IgD-negative memory B cell (primary cell): ENCODE data around the gene GSS. TPM values are rescaled to one million over a fixed set of nuclear protein-coding genes. Genes with fewer than 3 reads are reported as not detected.
A peak's percentile ranks its signal among the peaks of the same experiment; 100 is the strongest.

Experiments
- H3K27ac Mint-ChIP-seq, 3 donors: one replicate each; pipeline ENCODE4 v1.8.0; 2020 to 2022; ENCODE audit warnings: mild to moderate bottlenecking in 3 of 3, mixed read lengths in 3 of 3, moderate library complexity in 1 of 3
- H3K27me3 Mint-ChIP-seq: one replicate; pipeline ENCODE4 v1.8.0; 2021; ENCODE audit warnings: mixed read lengths
- H3K36me3 Mint-ChIP-seq: one replicate; pipeline ENCODE4 v1.8.0; 2020; ENCODE audit warnings: mild to moderate bottlenecking, mixed read lengths
- H3K4me1 Mint-ChIP-seq, 3 donors: one replicate each; pipeline ENCODE4 v1.8.0; 2020 to 2022; ENCODE audit warnings: mixed read lengths in 3 of 3, mild to moderate bottlenecking in 1 of 3
- H3K4me3 Mint-ChIP-seq, 4 donors: one replicate each; pipeline ENCODE4 v1.8.0; 2020 to 2022; ENCODE audit warnings: mild to moderate bottlenecking in 4 of 4, mixed read lengths in 4 of 4, moderate library complexity in 3 of 4
- H3K9me3 Mint-ChIP-seq, 3 donors: one replicate each; pipeline ENCODE4 v1.8.0; 2020 to 2021; ENCODE audit warnings: mixed read lengths in 3 of 3, mild to moderate bottlenecking in 1 of 3
- polyA plus RNA-seq: library from polyadenylated mRNA; unstranded; fragments of 300-500 nt; fragmentation: Illumina TruSeq; gene quantifications from one replicate; pipeline ENCODE4 v1.2.3, GENCODE V29; 2021

Gene GSS
- polyA plus RNA-seq, 1 donor from 2014 or later: 22.3 TPM

GRCh38 chr20:34974246-34974645 lies 18.6 kb upstream of the GSS start:
- H3K4me3 Mint-ChIP-seq: no peak overlapping the region
- no peak overlapping the region for H3K27ac Mint-ChIP-seq
- no peaks in the 10 kb centered on the region for H3K9me3 Mint-ChIP-seq
- H3K27me3 Mint-ChIP-seq: peaks cover 8% of the 10 kb centered on the region
- H3K36me3 Mint-ChIP-seq: peaks cover 3% of the 10 kb centered on the region
- no peaks in the 10 kb centered on the region for H3K4me1 Mint-ChIP-seq

GRCh38 chr20:34971561-34972235 lies 16.1 kb upstream of the GSS start:
- Mint-ChIP-seq H3K27me3 (peaks cover 8% of the 10 kb centered on the region), H3K4me3 (no peak overlapping the region), H3K9me3 (no peaks in the 10 kb centered on the region), H3K4me1 (no peaks in the 10 kb centered on the region), H3K27ac (peak overlapping the region in 1 of 3 donors; percentile 85), H3K36me3 (no peaks in the 10 kb centered on the region)

GRCh38 chr20:34970846-34971560 lies 15.4 kb upstream of the GSS start:
- Mint-ChIP-seq H3K36me3 (no peaks in the 10 kb centered on the region), H3K27ac (no peak overlapping the region), H3K4me3 (no peak overlapping the region), H3K9me3 (no peaks in the 10 kb centered on the region), H3K4me1 (no peaks in the 10 kb centered on the region), H3K27me3 (peaks cover 5% of the 10 kb centered on the region)

DNA sequence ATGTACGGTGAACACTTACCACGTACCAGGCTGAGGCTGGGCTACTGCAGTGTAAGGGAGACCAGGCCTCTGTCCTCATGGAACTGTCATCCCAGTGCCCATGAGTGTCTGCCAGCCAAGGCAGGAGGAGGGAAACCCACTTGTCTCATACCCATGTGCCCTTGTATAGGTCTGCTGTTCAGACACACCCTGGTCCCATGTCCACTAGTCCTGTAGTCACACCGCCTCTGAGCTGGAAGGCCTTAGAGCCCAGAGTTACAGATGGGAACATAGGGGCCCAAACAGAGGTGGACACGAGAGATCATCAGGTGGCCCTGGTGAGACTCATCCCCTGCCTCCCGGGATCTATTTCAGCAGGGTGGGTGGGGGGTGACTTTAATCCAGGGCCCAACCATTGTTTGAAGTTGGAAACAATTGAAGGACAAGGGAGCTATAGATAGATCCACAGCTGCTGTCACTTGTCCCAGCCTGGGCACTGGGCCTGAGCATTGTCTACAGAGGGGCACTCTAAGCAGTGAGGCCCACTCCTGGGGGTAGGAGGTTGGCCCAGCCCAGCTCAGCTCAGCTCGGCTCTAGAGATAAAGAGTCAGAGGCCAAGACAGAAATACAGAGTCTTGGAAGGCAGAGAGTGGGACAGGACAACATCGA lies 14.7 kb upstream of the GSS start:
- H3K27ac Mint-ChIP-seq: no peak overlapping the region
- H3K9me3 Mint-ChIP-seq: no peaks in the 10 kb centered on the region
- H3K4me1 Mint-ChIP-seq: no peaks in the 10 kb centered on the region
- no peak overlapping the region for H3K4me3 Mint-ChIP-seq
- peaks cover 2% of the 10 kb centered on the region for H3K27me3 Mint-ChIP-seq
- no peaks in the 10 kb centered on the region for H3K36me3 Mint-ChIP-seq

- Mint-ChIP-seq H3K36me3 (no peaks in the 10 kb centered on the region), H3K27me3 (peaks cover 2% of the 10 kb centered on the region), H3K4me3 (no peak overlapping the region), H3K9me3 (no peaks in the 10 kb centered on the region), H3K4me1 (no peaks in the 10 kb centered on the region), H3K27ac (peak overlapping the region in 1 of 3 donors; percentile 53)
Measured at GRCh38 chr20:34968042-34968775, 12.6 kb upstream of the GSS start.

GRCh38 chr20:34967421-34967820 lies 11.8 kb upstream of the GSS start:
- H3K36me3 Mint-ChIP-seq: no peaks in the 10 kb centered on the region
- H3K4me3 Mint-ChIP-seq: no peak overlapping the region
- no peaks in the 10 kb centered on the region for H3K4me1 Mint-ChIP-seq
- peak overlapping the region in 1 of 3 donors; percentile 53 for H3K27ac Mint-ChIP-seq
- H3K9me3 Mint-ChIP-seq: no peaks in the 10 kb centered on the region
- peaks cover 2% of the 10 kb centered on the region for H3K27me3 Mint-ChIP-seq

DNA sequence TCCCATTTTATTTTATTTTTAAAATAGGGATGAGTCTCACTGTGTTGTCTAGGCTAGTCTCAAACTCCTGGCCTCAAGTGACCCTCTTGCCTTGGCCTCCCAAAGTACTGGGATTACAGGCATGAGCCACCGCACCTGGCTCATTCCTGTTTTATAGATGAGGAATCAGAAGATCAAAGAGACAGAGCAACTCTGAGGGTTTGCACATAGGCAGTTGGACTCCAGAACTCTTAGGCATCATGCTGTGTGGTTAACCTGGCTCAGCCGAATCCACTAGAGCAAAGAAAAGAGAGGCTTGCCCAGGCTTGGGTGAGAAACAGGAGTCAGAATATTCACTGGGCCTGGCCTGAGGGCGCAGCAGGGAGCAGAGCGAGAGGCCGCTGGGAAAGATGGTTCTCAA lies 9.4 kb upstream of the GSS start:
- peaks cover 2% of the 10 kb centered on the region for H3K27me3 Mint-ChIP-seq
- H3K9me3 Mint-ChIP-seq: no peaks in the 10 kb centered on the region
- no peaks in the 10 kb centered on the region for H3K36me3 Mint-ChIP-seq
- no peak overlapping the region for H3K27ac Mint-ChIP-seq
- H3K4me1 Mint-ChIP-seq: peaks cover 0 to 5% (median 2%) of the 10 kb centered on the region in 3 donors
- no peak overlapping the region for H3K4me3 Mint-ChIP-seq

DNA sequence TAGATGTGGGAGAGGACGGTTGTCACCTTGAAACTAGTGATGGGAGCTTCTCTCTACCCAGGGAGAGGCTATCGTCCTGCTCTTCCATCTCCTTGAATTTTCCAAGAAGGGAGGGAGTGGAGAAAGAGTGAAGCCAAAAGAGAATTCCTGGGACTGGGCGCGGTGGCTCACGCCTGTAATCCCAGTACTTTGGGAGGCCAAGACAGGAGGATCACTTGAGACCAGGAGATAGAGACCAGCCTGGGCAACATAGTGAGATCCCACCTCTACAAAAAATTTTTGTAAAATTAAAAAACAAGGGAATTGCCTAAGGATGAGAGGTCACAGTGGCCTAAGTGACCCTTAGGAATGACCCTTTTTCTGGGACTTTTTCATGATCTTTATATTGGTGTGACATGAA lies 8.9 kb upstream of the GSS start:
- peaks cover 0 to 5% (median 2%) of the 10 kb centered on the region in 3 donors for H3K4me1 Mint-ChIP-seq
- H3K36me3 Mint-ChIP-seq: no peaks in the 10 kb centered on the region
- no peaks in the 10 kb centered on the region for H3K9me3 Mint-ChIP-seq
- no peak overlapping the region for H3K4me3 Mint-ChIP-seq
- H3K27ac Mint-ChIP-seq: no peak overlapping the region
- H3K27me3 Mint-ChIP-seq: peaks cover 2% of the 10 kb centered on the region

- H3K36me3 Mint-ChIP-seq: no peaks in the 10 kb centered on the region
- H3K27ac Mint-ChIP-seq: peak overlapping the region in 1 of 3 donors; percentile 73
- peaks cover 9 to 26% (median 20%) of the 10 kb centered on the region in 3 donors for H3K4me1 Mint-ChIP-seq
- no peaks in the 10 kb centered on the region for H3K9me3 Mint-ChIP-seq
- peak overlapping the region in 1 of 4 donors; percentile 93 for H3K4me3 Mint-ChIP-seq
- no peaks in the 10 kb centered on the region for H3K27me3 Mint-ChIP-seq
Measured at GRCh38 chr20:34956751-34957472, 1.3 kb upstream of the GSS start.

- H3K4me3 Mint-ChIP-seq: peak overlapping the region; percentile 93 to 99 (median 98)
- no peaks in the 10 kb centered on the region for H3K9me3 Mint-ChIP-seq
Measured at GRCh38 chr20:34956041-34956458, 444 bp upstream of the GSS start.

GRCh38 chr20:34954904-34955230 lies 739 bp downstream of the GSS start:
- Mint-ChIP-seq H3K4me1 (peaks cover 9 to 20% (median 18%) of the 10 kb centered on the region in 3 donors), H3K36me3 (no peaks in the 10 kb centered on the region), H3K27ac (peak overlapping the region; percentile 73 to 99 (median 97)), H3K4me3 (peak overlapping the region; percentile 93 to 99 (median 98)), H3K27me3 (no peaks in the 10 kb centered on the region), H3K9me3 (no peaks in the 10 kb centered on the region)

More at GRCh38 chr20:34956041-34956458, 444 bp upstream of the GSS start:
- H3K4me1 Mint-ChIP-seq: peaks cover 9 to 26% (median 20%) of the 10 kb centered on the region in 3 donors
- no peaks in the 10 kb centered on the region for H3K27me3 Mint-ChIP-seq
- no peaks in the 10 kb centered on the region for H3K36me3 Mint-ChIP-seq
- peak overlapping the region; percentile 73 to 99 (median 97) for H3K27ac Mint-ChIP-seq

DNA sequence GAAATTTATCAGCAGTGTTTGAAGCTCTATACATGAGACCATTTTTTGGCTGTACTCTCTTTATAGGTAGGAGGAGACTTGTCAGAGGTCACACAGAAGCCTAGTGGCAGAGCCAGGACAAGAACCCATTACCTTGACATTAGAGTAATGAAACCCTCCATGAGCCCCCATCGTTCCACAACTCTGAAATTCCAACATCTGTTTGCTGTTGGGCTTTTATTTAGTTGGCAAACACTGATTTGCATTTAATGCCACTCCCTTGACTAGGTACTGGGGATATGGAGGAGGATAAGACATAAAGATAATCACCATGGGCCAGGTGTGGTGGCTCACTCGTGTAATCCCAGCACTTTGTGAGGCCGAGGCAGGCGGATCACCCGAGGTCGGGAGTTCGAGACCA lies 1.6 kb downstream of the GSS start:
- peaks cover 9 to 20% (median 18%) of the 10 kb centered on the region in 3 donors for H3K4me1 Mint-ChIP-seq
- peak overlapping the region in 1 of 4 donors; percentile 12 for H3K4me3 Mint-ChIP-seq
- H3K27ac Mint-ChIP-seq: no peak overlapping the region
- H3K9me3 Mint-ChIP-seq: no peaks in the 10 kb centered on the region
- no peaks in the 10 kb centered on the region for H3K27me3 Mint-ChIP-seq
- H3K36me3 Mint-ChIP-seq: peaks cover 1% of the 10 kb centered on the region

DNA sequence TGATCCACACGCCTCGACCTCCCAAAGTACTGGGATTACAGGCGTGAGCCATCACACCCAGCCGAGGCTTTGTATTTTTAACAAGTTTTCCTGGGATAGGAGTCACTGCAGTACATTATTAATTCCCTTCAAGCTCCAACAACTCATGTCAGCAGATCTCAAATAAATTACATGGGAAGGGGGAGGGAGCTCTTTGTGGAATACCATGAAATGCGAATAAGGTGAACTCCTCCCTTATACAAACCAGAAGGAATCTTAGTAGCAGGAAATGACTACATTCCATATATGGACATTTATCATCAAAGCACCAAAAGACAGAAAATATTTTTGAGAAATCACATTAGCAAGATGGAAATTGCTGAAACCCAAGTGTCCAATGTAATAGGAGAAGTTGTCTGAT lies 2.9 kb downstream of the GSS start:
- no peaks in the 10 kb centered on the region for H3K27me3 Mint-ChIP-seq
- peaks cover 2% of the 10 kb centered on the region for H3K36me3 Mint-ChIP-seq
- H3K27ac Mint-ChIP-seq: no peak overlapping the region
- peaks cover 9 to 20% (median 18%) of the 10 kb centered on the region in 3 donors for H3K4me1 Mint-ChIP-seq
- no peaks in the 10 kb centered on the region for H3K9me3 Mint-ChIP-seq
- H3K4me3 Mint-ChIP-seq: peak overlapping the region in 2 of 4 donors; percentile 33 to 36

GRCh38 chr20:34951652-34952051 lies 4.0 kb downstream of the GSS start:
- no peak overlapping the region for H3K4me3 Mint-ChIP-seq
- peak overlapping the region in 1 of 3 donors; percentile 59 for H3K27ac Mint-ChIP-seq

More at GRCh38 chr20:34951652-34952051, 4.0 kb downstream of the GSS start:
- peaks cover 2% of the 10 kb centered on the region for H3K36me3 Mint-ChIP-seq
- no peaks in the 10 kb centered on the region for H3K9me3 Mint-ChIP-seq
- H3K4me1 Mint-ChIP-seq: peaks cover 9 to 20% (median 18%) of the 10 kb centered on the region in 3 donors
- no peaks in the 10 kb centered on the region for H3K27me3 Mint-ChIP-seq
